Measurements from ENCODE around the gene SNTG2.

DNA sequence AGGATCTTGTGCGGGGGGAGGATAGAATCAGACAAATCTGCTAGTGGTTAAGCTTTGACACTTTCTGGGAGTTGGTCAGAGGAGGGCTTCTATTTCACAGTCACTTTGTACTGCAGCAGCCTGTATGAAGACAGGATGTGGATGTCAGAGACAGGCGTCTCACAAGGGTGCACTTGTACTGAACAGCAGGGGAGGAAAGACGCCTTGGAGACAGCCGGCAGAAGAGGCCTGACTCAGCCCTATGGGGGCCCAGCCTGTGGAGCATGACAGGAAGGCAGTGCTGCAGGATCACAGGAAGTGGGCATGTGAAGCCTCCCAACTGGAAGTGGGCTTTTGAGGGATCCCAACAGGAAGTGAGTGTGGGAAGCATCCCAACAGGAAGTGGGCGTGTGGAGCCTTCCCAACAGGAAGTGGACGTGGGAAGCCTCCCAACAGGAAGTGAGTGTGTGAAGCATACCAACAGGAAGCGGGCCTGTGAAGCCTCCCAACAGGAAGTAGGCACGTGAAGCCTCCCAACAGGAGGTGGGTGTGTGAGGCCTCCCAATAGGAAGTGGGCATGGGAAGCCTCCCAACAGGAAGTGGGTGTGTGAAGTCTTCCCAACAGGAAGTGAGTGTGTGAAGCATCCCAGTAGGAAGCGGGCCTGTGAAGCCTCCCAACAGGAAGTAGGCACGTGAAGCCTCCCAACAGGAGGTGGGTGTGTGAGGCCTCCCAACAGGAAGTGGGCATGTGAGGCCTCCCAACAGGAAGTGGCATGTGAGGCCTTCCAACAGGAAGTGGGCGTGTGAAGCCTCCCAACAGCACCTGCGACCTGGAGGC lies 212.3 kb downstream of the SNTG2 start:
- TF ChIP-seq FOXA1 (IDR thresholded peaks at IDR 0.05) (no peak), FOXA1 (CRISPR knock-in tag; IDR thresholded peaks at IDR 0.05) (no peak), CREM (IDR thresholded peaks at IDR 0.05) (no peak), CREM (CRISPR knock-in tag; IDR thresholded peaks at IDR 0.05) (no peak), NFKBIZ (CRISPR knock-in tag; IDR thresholded peaks at IDR 0.05) (no peak), EZH2 (conservative IDR thresholded peaks at IDR 0.05; ENCODE audit: low read depth, low read length) (no peak), ZNF138 (CRISPR knock-in tag; IDR thresholded peaks at IDR 0.05; ENCODE audit: low read depth) (no peak), POLR2AphosphoS5 (IDR thresholded peaks at IDR 0.05; ENCODE audit: low read depth, low read length) (no peak)
